ENCODE data around the gene GPANK1. TPM values are rescaled to one million over a fixed set of nuclear protein-coding genes. Genes with fewer than 3 reads are reported as not detected.

GPANK1 gene
- total and polyA plus RNA-seq, 2 experiments from 2014 or later: 27.5 to 36.2 TPM

- Histone ChIP-seq H3K4me3 (no peak overlapping the region), H3K36me3 (peaks cover 87% of the 10 kb centered on the region), H3K27me3 (no peaks in the 10 kb centered on the region), H3K27ac (no peak overlapping the region), H3K4me1 (ENCODE audit: low read depth) (no peaks in the 10 kb centered on the region), H3K9me3 (ENCODE audit: low read depth) (no peaks in the 10 kb centered on the region)
- DNase-seq (ENCODE audit: low read depth in 1 of 2, low spot score in 1 of 2): no peak
- TF ChIP-seq, protein P1, sequence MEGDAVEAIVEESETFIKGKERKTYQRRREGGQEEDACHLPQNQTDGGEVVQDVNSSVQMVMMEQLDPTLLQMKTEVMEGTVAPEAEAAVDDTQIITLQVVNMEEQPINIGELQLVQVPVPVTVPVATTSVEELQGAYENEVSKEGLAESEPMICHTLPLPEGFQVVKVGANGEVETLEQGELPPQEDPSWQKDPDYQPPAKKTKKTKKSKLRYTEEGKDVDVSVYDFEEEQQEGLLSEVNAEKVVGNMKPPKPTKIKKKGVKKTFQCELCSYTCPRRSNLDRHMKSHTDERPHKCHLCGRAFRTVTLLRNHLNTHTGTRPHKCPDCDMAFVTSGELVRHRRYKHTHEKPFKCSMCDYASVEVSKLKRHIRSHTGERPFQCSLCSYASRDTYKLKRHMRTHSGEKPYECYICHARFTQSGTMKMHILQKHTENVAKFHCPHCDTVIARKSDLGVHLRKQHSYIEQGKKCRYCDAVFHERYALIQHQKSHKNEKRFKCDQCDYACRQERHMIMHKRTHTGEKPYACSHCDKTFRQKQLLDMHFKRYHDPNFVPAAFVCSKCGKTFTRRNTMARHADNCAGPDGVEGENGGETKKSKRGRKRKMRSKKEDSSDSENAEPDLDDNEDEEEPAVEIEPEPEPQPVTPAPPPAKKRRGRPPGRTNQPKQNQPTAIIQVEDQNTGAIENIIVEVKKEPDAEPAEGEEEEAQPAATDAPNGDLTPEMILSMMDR (IDR thresholded peaks at IDR 0.05; ENCODE audit: low read depth, low read length): no peak
These were observed 37.0 kb downstream of the GPANK1 start for GRCh38 chr6:31627690-31628287.

GRCh38 chr6:31626952-31627351 is 37.8 kb downstream of the GPANK1 start:
- Histone ChIP-seq H3K27me3 (no peaks in the 10 kb centered on the region), H3K4me3 (no peak overlapping the region), H3K9me3 (ENCODE audit: low read depth) (no peaks in the 10 kb centered on the region), H3K4me1 (ENCODE audit: low read depth) (peaks cover 4% of the 10 kb centered on the region), H3K36me3 (peaks cover 85% of the 10 kb centered on the region), H3K27ac (no peak overlapping the region)
- no peak for DNase-seq (ENCODE audit: low read depth in 1 of 2, low spot score in 1 of 2)
- TF ChIP-seq, protein P1 (IDR thresholded peaks at IDR 0.05; ENCODE audit: low read depth, low read length): no peak

DNA sequence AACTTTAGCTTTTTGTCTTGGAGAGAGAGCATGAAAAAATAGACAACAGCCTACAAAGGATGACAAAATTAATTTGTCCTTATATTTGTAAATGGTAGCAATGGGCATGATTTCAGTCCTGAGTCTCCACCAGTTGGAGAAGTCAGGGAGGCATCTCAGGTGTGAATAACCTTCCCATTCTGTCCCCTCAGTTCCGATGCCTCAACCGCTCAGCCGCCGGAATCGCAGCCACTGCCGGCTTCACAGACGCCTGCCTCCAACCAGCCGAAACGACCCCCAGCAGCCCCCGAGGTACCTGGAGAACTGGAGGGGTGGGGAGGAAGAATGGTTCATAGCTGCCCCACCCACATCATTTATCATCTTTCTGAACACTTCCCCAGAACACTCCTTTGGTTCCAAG is 40.7 kb downstream of the GPANK1 start:
- no peak overlapping the region for H3K4me3 ChIP-seq
- H3K4me1 ChIP-seq (ENCODE audit: low read depth): peaks cover 4% of the 10 kb centered on the region
- no peak overlapping the region for H3K27ac ChIP-seq
- TF ChIP-seq, protein P1 (IDR thresholded peaks at IDR 0.05; ENCODE audit: low read depth, low read length): no peak
- DNase-seq (ENCODE audit: low read depth in 1 of 2, low spot score in 1 of 2): no peak
- peaks cover 61% of the 10 kb centered on the region for H3K36me3 ChIP-seq
- no peaks in the 10 kb centered on the region for H3K27me3 ChIP-seq
- no peaks in the 10 kb centered on the region for H3K9me3 ChIP-seq (ENCODE audit: low read depth)

DNA sequence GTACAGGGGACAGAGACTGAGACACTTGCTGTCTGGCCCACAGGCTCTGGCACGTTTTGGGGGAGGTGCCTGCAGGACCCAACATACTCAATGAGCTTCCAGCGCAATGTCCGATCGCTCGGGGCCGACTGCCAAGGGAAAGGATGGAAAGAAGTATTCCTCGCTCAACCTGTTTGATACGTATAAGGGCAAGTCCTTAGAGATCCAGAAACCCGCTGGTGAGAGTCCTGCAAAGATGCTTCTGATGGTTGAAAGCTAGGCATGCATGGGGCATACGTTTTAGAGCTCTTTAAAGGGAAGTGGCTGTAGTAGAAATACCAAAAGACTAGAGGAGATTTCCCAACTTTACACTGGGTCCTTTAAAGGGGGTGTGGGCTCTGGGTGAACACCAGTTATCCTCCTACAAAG is 42.1 kb downstream of the GPANK1 start:
- Histone ChIP-seq H3K36me3 (peaks cover 47% of the 10 kb centered on the region), H3K27me3 (no peaks in the 10 kb centered on the region), H3K4me1 (ENCODE audit: low read depth) (peaks cover 4% of the 10 kb centered on the region), H3K4me3 (peak overlapping the region; percentile 76), H3K9me3 (ENCODE audit: low read depth) (no peaks in the 10 kb centered on the region), H3K27ac (no peak overlapping the region)
- no peak for DNase-seq (ENCODE audit: low read depth in 1 of 2, low spot score in 1 of 2)
- TF ChIP-seq, protein P1 (IDR thresholded peaks at IDR 0.05; ENCODE audit: low read depth, low read length): no peak

GRCh38 chr6:31621991-31622390 is 42.8 kb downstream of the GPANK1 start:
- TF ChIP-seq, protein P1 (IDR thresholded peaks at IDR 0.05; ENCODE audit: low read depth, low read length): no peak

More at GRCh38 chr6:31621991-31622390, 42.8 kb downstream of the GPANK1 start:
- no peaks in the 10 kb centered on the region for H3K9me3 ChIP-seq (ENCODE audit: low read depth)
- DNase-seq (ENCODE audit: low read depth in 1 of 2, low spot score in 1 of 2): no peak
- peaks cover 41% of the 10 kb centered on the region for H3K36me3 ChIP-seq
- peak overlapping the region; percentile 76 for H3K4me3 ChIP-seq
- peak overlapping the region; percentile 97 for H3K27ac ChIP-seq
- H3K4me1 ChIP-seq (ENCODE audit: low read depth): peaks cover 4% of the 10 kb centered on the region
- H3K27me3 ChIP-seq: no peaks in the 10 kb centered on the region
